ENCODE measurements around the gene EPB41L4B. TPM values are rescaled to one million over a fixed set of nuclear protein-coding genes. Genes with fewer than 3 reads are reported as not detected.

The EPB41L4B gene
- total RNA-seq, 3 donors from 2014 or later, result 0.11 to 0.33 (median 0.24) TPM

- H3K9me3 Mint-ChIP-seq, result no peaks in the 10 kb centered on the region
- no peak overlapping the region for H3K4me3 Mint-ChIP-seq
- H3K36me3 Mint-ChIP-seq (ENCODE audit: insufficient read depth), result no peaks in the 10 kb centered on the region
- DNase-seq (no peak), ATAC-seq (no peak)
- H3K4me1 Mint-ChIP-seq (ENCODE audit: low read depth), result no peaks in the 10 kb centered on the region
- peaks cover 22% of the 10 kb centered on the region for H3K27me3 Mint-ChIP-seq (ENCODE audit: low read depth)
These were observed 44.1 kb downstream of the EPB41L4B start for GRCh38 chr9:109276469-109277440.

- no peaks in the 10 kb centered on the region for H3K36me3 Mint-ChIP-seq (ENCODE audit: insufficient read depth)
- no peaks in the 10 kb centered on the region for H3K9me3 Mint-ChIP-seq
- DNase-seq (no peak), ATAC-seq (no peak)
- no peak overlapping the region for H3K4me3 Mint-ChIP-seq
- H3K27me3 Mint-ChIP-seq (ENCODE audit: low read depth), result peaks cover 15% of the 10 kb centered on the region
- H3K4me1 Mint-ChIP-seq (ENCODE audit: low read depth), result no peaks in the 10 kb centered on the region
These were observed 45.8 kb downstream of the EPB41L4B start for GRCh38 chr9:109274884-109275730.

GRCh38 chr9:109273869-109274268 is 47.0 kb downstream of the EPB41L4B start:
- peaks cover 15% of the 10 kb centered on the region for H3K27me3 Mint-ChIP-seq (ENCODE audit: low read depth)
- no peaks in the 10 kb centered on the region for H3K9me3 Mint-ChIP-seq
- no peak overlapping the region for H3K4me3 Mint-ChIP-seq
- DNase-seq (no peak), ATAC-seq (no peak)
- H3K36me3 Mint-ChIP-seq (ENCODE audit: insufficient read depth), result no peaks in the 10 kb centered on the region
- H3K4me1 Mint-ChIP-seq (ENCODE audit: low read depth), result no peaks in the 10 kb centered on the region

- Mint-ChIP-seq H3K27me3 (ENCODE audit: low read depth) (peaks cover 13% of the 10 kb centered on the region), H3K36me3 (ENCODE audit: insufficient read depth) (no peaks in the 10 kb centered on the region), H3K9me3 (no peaks in the 10 kb centered on the region), H3K4me3 (no peak overlapping the region), H3K4me1 (ENCODE audit: low read depth) (no peaks in the 10 kb centered on the region)
- DNase-seq (no peak), ATAC-seq (no peak)
These were observed 48.1 kb downstream of the EPB41L4B start for GRCh38 chr9:109272745-109273144.

- H3K9me3 Mint-ChIP-seq, result peaks cover 3% of the 10 kb centered on the region
- DNase-seq (no peak), ATAC-seq (no peak)
- H3K27me3 Mint-ChIP-seq (ENCODE audit: low read depth), result peaks cover 8% of the 10 kb centered on the region
- no peaks in the 10 kb centered on the region for H3K36me3 Mint-ChIP-seq (ENCODE audit: insufficient read depth)
- no peak overlapping the region for H3K4me3 Mint-ChIP-seq
- no peaks in the 10 kb centered on the region for H3K4me1 Mint-ChIP-seq (ENCODE audit: low read depth)
These were observed 48.8 kb downstream of the EPB41L4B start for GRCh38 chr9:109272045-109272444.

- Mint-ChIP-seq H3K4me3 (no peak overlapping the region), H3K36me3 (ENCODE audit: insufficient read depth) (no peaks in the 10 kb centered on the region), H3K4me1 (ENCODE audit: low read depth) (no peaks in the 10 kb centered on the region), H3K9me3 (peaks cover 4% of the 10 kb centered on the region), H3K27me3 (ENCODE audit: low read depth) (peaks cover 5% of the 10 kb centered on the region)
- ATAC-seq (no peak), DNase-seq (no peak)
These were observed 49.6 kb downstream of the EPB41L4B start for GRCh38 chr9:109270971-109271925.

GRCh38 chr9:109270441-109270840 is 50.4 kb downstream of the EPB41L4B start:
- Mint-ChIP-seq H3K4me3 (no peak overlapping the region), H3K4me1 (ENCODE audit: low read depth) (no peaks in the 10 kb centered on the region), H3K9me3 (peaks cover 4% of the 10 kb centered on the region), H3K36me3 (ENCODE audit: insufficient read depth) (no peaks in the 10 kb centered on the region), H3K27me3 (ENCODE audit: low read depth) (peaks cover 3% of the 10 kb centered on the region)
- ATAC-seq (no peak), DNase-seq (no peak)

- peaks cover 4% of the 10 kb centered on the region for H3K9me3 Mint-ChIP-seq
- H3K27me3 Mint-ChIP-seq (ENCODE audit: low read depth), result peaks cover 2% of the 10 kb centered on the region
- no peaks in the 10 kb centered on the region for H3K4me1 Mint-ChIP-seq (ENCODE audit: low read depth)
- no peak for DNase-seq
- H3K36me3 Mint-ChIP-seq (ENCODE audit: insufficient read depth), result no peaks in the 10 kb centered on the region
- no peak for ATAC-seq
- no peak overlapping the region for H3K4me3 Mint-ChIP-seq
These were observed 51.0 kb downstream of the EPB41L4B start for GRCh38 chr9:109269839-109270238.

DNA sequence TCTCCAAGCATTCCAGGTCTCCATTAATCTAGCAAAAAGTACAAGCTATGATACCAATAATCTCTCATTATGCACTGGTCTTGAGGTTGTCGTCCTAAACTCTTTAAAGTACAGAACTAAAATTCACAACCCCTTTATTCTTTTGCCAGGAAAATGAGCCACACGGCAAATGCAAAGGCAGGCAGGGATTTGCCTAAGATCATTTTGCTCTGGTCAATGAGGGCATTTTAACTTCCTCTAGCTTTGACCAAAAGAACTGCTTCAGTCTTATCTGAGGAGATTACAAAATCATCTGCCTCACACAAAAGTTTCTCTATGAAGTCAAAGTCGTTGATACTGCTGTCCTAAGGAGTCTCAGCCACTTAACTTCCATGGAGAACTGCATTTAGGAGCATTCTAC is 51.8 kb downstream of the EPB41L4B start:
- Mint-ChIP-seq H3K9me3 (peaks cover 4% of the 10 kb centered on the region), H3K36me3 (ENCODE audit: insufficient read depth) (no peaks in the 10 kb centered on the region), H3K27me3 (ENCODE audit: low read depth) (peaks cover 4% of the 10 kb centered on the region), H3K4me3 (no peak overlapping the region), H3K4me1 (ENCODE audit: low read depth) (no peaks in the 10 kb centered on the region)
- ATAC-seq (no peak), DNase-seq (no peak)

GRCh38 chr9:109267555-109267954 is 53.3 kb downstream of the EPB41L4B start:
- H3K4me3 Mint-ChIP-seq, result no peak overlapping the region
- no peak for DNase-seq
- peaks cover 6% of the 10 kb centered on the region for H3K27me3 Mint-ChIP-seq (ENCODE audit: low read depth)
- ATAC-seq, result no peak
- H3K36me3 Mint-ChIP-seq (ENCODE audit: insufficient read depth), result no peaks in the 10 kb centered on the region
- H3K9me3 Mint-ChIP-seq, result peaks cover 4% of the 10 kb centered on the region
- no peaks in the 10 kb centered on the region for H3K4me1 Mint-ChIP-seq (ENCODE audit: low read depth)

DNA sequence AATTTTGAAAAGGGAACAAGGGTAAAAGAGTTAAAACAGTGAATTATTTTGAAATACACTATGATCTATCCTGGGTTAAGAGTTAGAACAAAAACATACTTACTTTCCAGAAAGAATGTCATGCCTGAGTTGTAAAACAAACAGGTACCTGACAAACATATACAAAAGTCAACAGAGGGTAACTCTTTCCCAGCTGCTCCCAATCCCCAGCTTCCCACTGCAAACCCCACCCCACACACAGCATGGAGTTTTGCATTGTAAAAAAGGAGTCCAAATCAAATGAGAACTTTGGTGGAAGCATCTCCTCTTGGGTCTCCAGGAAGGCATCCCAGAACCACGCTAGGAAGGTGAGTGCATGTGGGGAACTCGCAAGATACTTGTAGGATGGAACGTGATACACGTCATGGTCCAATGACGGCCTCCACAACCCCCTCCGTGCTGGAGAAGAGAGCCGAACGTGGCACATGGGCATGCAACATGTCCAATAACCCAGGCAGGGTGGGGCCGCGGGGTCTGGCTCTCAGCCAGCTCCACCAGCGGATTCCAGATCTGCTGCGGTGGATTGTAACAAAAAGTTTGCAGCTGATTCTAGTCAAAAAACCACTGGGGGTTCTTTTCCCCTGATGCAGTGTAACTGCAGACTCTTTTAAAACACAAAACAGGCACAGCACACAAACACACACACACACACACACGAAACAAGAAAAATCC is 55.8 kb downstream of the EPB41L4B start:
- no peak for DNase-seq
- H3K36me3 Mint-ChIP-seq (ENCODE audit: insufficient read depth), result no peaks in the 10 kb centered on the region
- H3K9me3 Mint-ChIP-seq, result peaks cover 4% of the 10 kb centered on the region
- no peak overlapping the region for H3K4me3 Mint-ChIP-seq
- ATAC-seq, result no peak
- H3K27me3 Mint-ChIP-seq (ENCODE audit: low read depth), result peaks cover 6% of the 10 kb centered on the region
- H3K4me1 Mint-ChIP-seq (ENCODE audit: low read depth), result no peaks in the 10 kb centered on the region

DNA sequence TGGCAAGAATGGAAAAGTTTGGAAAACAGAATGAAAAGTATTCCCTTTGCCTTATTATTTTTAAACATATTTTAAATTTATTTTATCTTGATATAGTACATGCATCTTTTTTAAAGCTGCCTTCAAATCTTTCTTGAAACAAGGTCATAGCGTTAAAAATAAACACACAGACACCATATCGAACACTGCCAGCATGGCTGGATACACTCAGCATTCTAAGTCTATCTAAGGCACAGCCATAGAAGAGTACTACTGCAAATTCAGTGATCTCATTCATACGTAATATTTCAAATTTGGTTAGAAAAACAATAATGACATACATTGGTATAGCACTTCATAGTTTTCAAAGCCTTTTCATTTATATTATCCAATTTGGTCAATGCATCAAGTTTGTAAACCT is 57.5 kb downstream of the EPB41L4B start:
- DNase-seq, result no peak
- peaks cover 4% of the 10 kb centered on the region for H3K9me3 Mint-ChIP-seq
- H3K4me1 Mint-ChIP-seq (ENCODE audit: low read depth), result no peaks in the 10 kb centered on the region
- no peaks in the 10 kb centered on the region for H3K36me3 Mint-ChIP-seq (ENCODE audit: insufficient read depth)
- no peak for ATAC-seq
- H3K4me3 Mint-ChIP-seq, result no peak overlapping the region
- peaks cover 8% of the 10 kb centered on the region for H3K27me3 Mint-ChIP-seq (ENCODE audit: low read depth)
